GM19397 (cell line): ENCODE data around the gene YY1.
"Not testable (repeated sequence)": the region's sequence is repeated elsewhere in the genome, so short reads cannot be mapped to it uniquely, and the experiment has no call there.

Source experiments
- ATAC-seq: cut with Tn5 transposase; IDR thresholded peaks from one replicate; pipeline ENCODE4 v1.9.1; 2021; ENCODE audit warnings: mild to moderate bottlenecking, moderate library complexity; ENCODE audit not compliant: unreplicated experiment

YY1 gene

GRCh38 chr14:100295376-100296105, 56.6 kb downstream of the YY1 start:
- ATAC-seq, result no peak

GRCh38 chr14:100296106-100296651, 57.2 kb downstream of the YY1 start:
- ATAC-seq, result no peak

GRCh38 chr14:100296729-100297128, 57.8 kb downstream of the YY1 start:
- not testable (repeated sequence) for ATAC-seq

- peak; percentile 69 for ATAC-seq
Measured at GRCh38 chr14:100297320-100298300, 58.7 kb downstream of the YY1 start.

GRCh38 chr14:100298551-100299237, 59.8 kb downstream of the YY1 start:
- no peak for ATAC-seq

GRCh38 chr14:100299238-100299560, 60.3 kb downstream of the YY1 start:
- no peak for ATAC-seq

- no peak for ATAC-seq
Measured at GRCh38 chr14:100302616-100303015, 63.7 kb downstream of the YY1 start.

- no peak for ATAC-seq
Measured at GRCh38 chr14:100303179-100303578, 64.2 kb downstream of the YY1 start.

- no peak for ATAC-seq
Measured at GRCh38 chr14:100303925-100304324, 65.0 kb downstream of the YY1 start.

- no peak for ATAC-seq
Measured at GRCh38 chr14:100304825-100305323, 65.9 kb downstream of the YY1 start.

- ATAC-seq, result no peak
Measured at GRCh38 chr14:100305324-100306100, 66.6 kb downstream of the YY1 start.

- ATAC-seq, result peak; percentile 90
Measured at GRCh38 chr14:100306101-100306997, 67.4 kb downstream of the YY1 start, which contains the start of gene SLC25A29. SLC25A29 (minus strand) TSS chr14:100306444; CDS start chr14:100306232, 212 bp downstream.

- no peak for ATAC-seq
Measured at GRCh38 chr14:100306998-100307765, 68.2 kb downstream of the YY1 start.

- no peak for ATAC-seq
Measured at GRCh38 chr14:100307766-100308426, 69.0 kb downstream of the YY1 start.

GRCh38 chr14:100308427-100308792, 69.5 kb downstream of the YY1 start:
- ATAC-seq, result not testable (repeated sequence)

- no peak for ATAC-seq
Measured at GRCh38 chr14:100309028-100309737, 70.2 kb downstream of the YY1 start.
